BJ (cell line): ENCODE data around the gene PRRC2A. TPM values are rescaled to one million over a fixed set of nuclear protein-coding genes. Genes with fewer than 3 reads are reported as not detected.

Experiments used
- CTCF ChIA-PET: fragments of 350-600 bp; formaldehyde crosslinking; extraction: SDS; loops from one replicate; lab custom pipeline; 2021; ENCODE audit warnings: antibody characterized with exemption, inconsistent platforms; lab: Yijun Ruan, JAX
- POLR2A ChIA-PET: fragments of 300-600 bp; sonication (Branson Sonifier 250); formaldehyde crosslinking; extraction: SDS; loops from one replicate; lab custom pipeline; 2021; ENCODE audit warnings: antibody characterized with exemption; lab: Charles Lee
- DNase-seq: peaks from one replicate; pipeline ENCODE4 v3.0.0-alpha.2; 2011; ENCODE audit warnings: low read depth
- H3K27me3 ChIP-seq: 2 replicates; pipeline ENCODE4 v1.6.0; 2011; ENCODE audit warnings: low read length; ENCODE audit not compliant: control insufficient read depth, insufficient read depth
- H3K36me3 ChIP-seq: 2 replicates; pipeline ENCODE4 v1.5.1; 2011; ENCODE audit warnings: low read length; ENCODE audit not compliant: control insufficient read depth, insufficient read depth
- H3K4me3 ChIP-seq: 2 replicates; pipeline ENCODE4 v1.5.1; 2011; ENCODE audit warnings: low read depth, mild to moderate bottlenecking, control low read depth, low read length
- polyA plus RNA-seq: library from polyadenylated mRNA; depleted of rRNA; stranded (reverse); fragments of >200 nt; gene quantifications from 2 replicates; pipeline ENCODE4 v1.2.3, GENCODE V29; 2011; rRNA removed
- small RNA-seq: library from RNA; depleted of rRNA; stranded (forward); fragments of <200 nt; gene quantifications from one replicate; pipeline ENCODE3, GENCODE V24; 2012; ENCODE audit warnings: low replicate concordance, low read depth; ENCODE audit not compliant: insufficient read length
- TF ChIP-seq, protein P1 (sequence below): IDR thresholded peaks from 2 replicates; pipeline ENCODE4 v1.5.1; 2011; ENCODE audit warnings: low read depth, mild to moderate bottlenecking, control low read depth, inconsistent platforms, low read length, moderate library complexity; ENCODE audit not compliant: insufficient read depth

PRRC2A gene
- polyA plus RNA-seq, 1 experiment: 47.3 TPM

DNA sequence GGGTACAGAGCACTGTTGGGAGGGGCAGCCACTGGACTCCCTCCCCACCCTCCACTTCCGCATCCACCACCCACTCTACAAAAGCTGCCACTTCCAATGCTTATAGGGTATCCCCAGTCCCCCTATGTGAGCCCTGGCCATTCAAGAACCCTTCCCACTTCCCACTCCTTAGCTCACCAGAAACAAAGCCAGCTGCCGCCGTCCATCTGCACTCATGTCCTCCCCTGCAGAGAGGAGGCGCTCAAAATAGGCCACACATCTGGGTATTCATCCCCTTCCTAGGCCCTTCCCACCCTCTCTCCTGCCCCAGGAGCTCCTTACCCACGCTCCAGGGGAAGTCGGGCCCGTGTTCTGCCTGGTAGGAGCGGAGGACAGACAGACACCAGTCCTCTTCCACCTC, 66.8 kb downstream of the PRRC2A start:
- ChIA-PET POLR2A (no interaction called here), CTCF (interaction anchor here (1.1 kb wide), 1 partner anchor 82 kb away, joined by 3 read pairs; no protein-coding TSS in a partner anchor)
- no peaks in the 10 kb centered on the region for H3K27me3 ChIP-seq
- TF ChIP-seq, protein P1, sequence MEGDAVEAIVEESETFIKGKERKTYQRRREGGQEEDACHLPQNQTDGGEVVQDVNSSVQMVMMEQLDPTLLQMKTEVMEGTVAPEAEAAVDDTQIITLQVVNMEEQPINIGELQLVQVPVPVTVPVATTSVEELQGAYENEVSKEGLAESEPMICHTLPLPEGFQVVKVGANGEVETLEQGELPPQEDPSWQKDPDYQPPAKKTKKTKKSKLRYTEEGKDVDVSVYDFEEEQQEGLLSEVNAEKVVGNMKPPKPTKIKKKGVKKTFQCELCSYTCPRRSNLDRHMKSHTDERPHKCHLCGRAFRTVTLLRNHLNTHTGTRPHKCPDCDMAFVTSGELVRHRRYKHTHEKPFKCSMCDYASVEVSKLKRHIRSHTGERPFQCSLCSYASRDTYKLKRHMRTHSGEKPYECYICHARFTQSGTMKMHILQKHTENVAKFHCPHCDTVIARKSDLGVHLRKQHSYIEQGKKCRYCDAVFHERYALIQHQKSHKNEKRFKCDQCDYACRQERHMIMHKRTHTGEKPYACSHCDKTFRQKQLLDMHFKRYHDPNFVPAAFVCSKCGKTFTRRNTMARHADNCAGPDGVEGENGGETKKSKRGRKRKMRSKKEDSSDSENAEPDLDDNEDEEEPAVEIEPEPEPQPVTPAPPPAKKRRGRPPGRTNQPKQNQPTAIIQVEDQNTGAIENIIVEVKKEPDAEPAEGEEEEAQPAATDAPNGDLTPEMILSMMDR: no peak
- DNase-seq: no peak
- H3K4me3 ChIP-seq: no peak overlapping the region
- H3K36me3 ChIP-seq: peaks cover 36% of the 10 kb centered on the region

Small RNA genes lying within 50 kb of the gene (small RNA-seq; reads per million reads assigned to genes)
- not detected for gene MIR6832
- gene RF00019: not detected
- gene SNORA38: 9.5 reads per million, percentile 76 among the genes with 10 or more reads in this experiment
- gene UQCRHP1: not detected

Other genes starting within 250 kb of the PRRC2A start
- 71.6 and 96.1 TPM in 2 replicates for gene MICA, start 217.1 kb upstream of the PRRC2A start, polyA plus RNA-seq
- 21.9 and 23.4 TPM in 2 replicates for gene MICB, start 122.6 kb upstream of the PRRC2A start, polyA plus RNA-seq
- not detected in 2 replicates for gene MCCD1, start 91.8 kb upstream of the PRRC2A start, polyA plus RNA-seq
- gene DDX39B, start 78.7 kb upstream of the PRRC2A start, polyA plus RNA-seq: 412 and 584 TPM in 2 replicates
- gene ATP6V1G2, start 74.1 kb upstream of the PRRC2A start, polyA plus RNA-seq: 2.7 and 3.6 TPM in 2 replicates
- gene NFKBIL1, start 73.1 kb upstream of the PRRC2A start, polyA plus RNA-seq: 10.8 and 13.6 TPM in 2 replicates
- not detected in 2 replicates for gene LTA, start 48.4 kb upstream of the PRRC2A start, polyA plus RNA-seq
- gene TNF, start 45.1 kb upstream of the PRRC2A start, polyA plus RNA-seq: not detected in 2 replicates
- gene LTB, start 38.3 kb upstream of the PRRC2A start, polyA plus RNA-seq: not detected in 2 replicates
- gene LST1, start 34.4 kb upstream of the PRRC2A start, polyA plus RNA-seq: 0.18 and 0.42 TPM in 2 replicates
- not detected in 2 replicates for gene NCR3, start 27.7 kb upstream of the PRRC2A start, polyA plus RNA-seq
- gene AIF1, start 5.5 kb upstream of the PRRC2A start, polyA plus RNA-seq: not detected in 2 replicates
- 42.6 and 113 TPM in 2 replicates for gene BAG6, start 31.9 kb downstream of the PRRC2A start, polyA plus RNA-seq
- 4.2 and 4.8 TPM in 2 replicates for gene APOM, start 35.2 kb downstream of the PRRC2A start, polyA plus RNA-seq
- gene C6orf47, start 40.1 kb downstream of the PRRC2A start, polyA plus RNA-seq: 9.9 and 13.0 TPM in 2 replicates
- 12.6 and 15.0 TPM in 2 replicates for gene GPANK1, start 44.3 kb downstream of the PRRC2A start, polyA plus RNA-seq
- 83.2 and 94.9 TPM in 2 replicates for gene CSNK2B, start 45.4 kb downstream of the PRRC2A start, polyA plus RNA-seq
- 6.8 and 10.8 TPM in 2 replicates for gene LY6G5B, start 49.3 kb downstream of the PRRC2A start, polyA plus RNA-seq
- 3.1 and 3.6 TPM in 2 replicates for gene LY6G5C, start 60.4 kb downstream of the PRRC2A start, polyA plus RNA-seq
- 44.2 and 53.3 TPM in 2 replicates for gene ABHD16A, start 82.6 kb downstream of the PRRC2A start, polyA plus RNA-seq
- gene LY6G6F, start 86.2 kb downstream of the PRRC2A start, polyA plus RNA-seq: not detected in 2 replicates
- not detected in 2 replicates for gene LY6G6D, start 94.6 kb downstream of the PRRC2A start, polyA plus RNA-seq
- gene LY6G6C, start 101.0 kb downstream of the PRRC2A start, polyA plus RNA-seq: not detected in 2 replicates
- not detected in 2 replicates for gene MPIG6B, start 102.7 kb downstream of the PRRC2A start, polyA plus RNA-seq
- 43.2 and 69.5 TPM in 2 replicates for gene DDAH2, start 108.6 kb downstream of the PRRC2A start, polyA plus RNA-seq
- gene CLIC1, start 115.8 kb downstream of the PRRC2A start, polyA plus RNA-seq: 820 and 866 TPM in 2 replicates
- gene MSH5, start 119.3 kb downstream of the PRRC2A start, polyA plus RNA-seq: 9.2 and 10.7 TPM in 2 replicates
- 1.2 and 1.9 TPM in 2 replicates for gene SAPCD1, start 141.9 kb downstream of the PRRC2A start, polyA plus RNA-seq
- gene VWA7, start 156.6 kb downstream of the PRRC2A start, polyA plus RNA-seq: 0.16 and 0.29 TPM in 2 replicates
- 10.9 and 33.9 TPM in 2 replicates for gene VARS1, start 175.0 kb downstream of the PRRC2A start, polyA plus RNA-seq
- 40.3 and 43.5 TPM in 2 replicates for gene LSM2, start 186.3 kb downstream of the PRRC2A start, polyA plus RNA-seq
- gene HSPA1L, start 194.6 kb downstream of the PRRC2A start, polyA plus RNA-seq: 0.90 and 0.99 TPM in 2 replicates
- gene HSPA1A, start 194.8 kb downstream of the PRRC2A start, polyA plus RNA-seq: 57.7 and 98.6 TPM in 2 replicates
- gene HSPA1B, start 207.0 kb downstream of the PRRC2A start, polyA plus RNA-seq: 20.9 and 42.8 TPM in 2 replicates
- gene NEU1, start 242.1 kb downstream of the PRRC2A start, polyA plus RNA-seq: 32.1 and 48.1 TPM in 2 replicates